Neutrophil (primary cell): ENCODE data around the gene RPP14.
"Not testable (repeated sequence)": the region's sequence is repeated elsewhere in the genome, so short reads cannot be mapped to it uniquely, and the experiment has no call there.

Experiments
- H3K27ac ChIP-seq: fragments of 200-600 bp; sonication (generic); 2 replicates; pipeline ENCODE4 v1.5.1; 2016; ENCODE audit warnings: mild to moderate bottlenecking, moderate library complexity
- H3K27me3 ChIP-seq: fragments of 200-600 bp; sonication (generic); 2 replicates; pipeline ENCODE4 v1.6.0; 2016; ENCODE audit warnings: mild to moderate bottlenecking
- H3K36me3 ChIP-seq: fragments of 200-600 bp; sonication (generic); 2 replicates; pipeline ENCODE4 v1.5.1; 2017
- H3K4me1 ChIP-seq, 2 experiments: fragments of 200-600 bp in 1 of 2; sonication (generic) in 1 of 2; 1 replicate in 1 of 2; 2 replicates in 1 of 2; pipeline versions ENCODE4 v1.5.1 to v1.6.1; 2013 to 2016; ENCODE audit warnings: low read depth in 1 of 2, low read length in 1 of 2, mild to moderate bottlenecking in 1 of 2, moderate library complexity in 1 of 2; ENCODE audit not compliant: control insufficient read depth in 1 of 2, insufficient read depth in 1 of 2
- H3K4me3 ChIP-seq, 2 experiments: fragments of 200-600 bp in 1 of 2; sonication (generic) in 1 of 2; 1 replicate in 1 of 2; 2 replicates in 1 of 2; pipeline ENCODE4 v1.5.1; 2013 to 2016; ENCODE audit warnings: low read depth in 1 of 2, low read length in 1 of 2, mild to moderate bottlenecking in 1 of 2, moderate library complexity in 1 of 2
- H3K9me3 ChIP-seq: fragments of 200-600 bp; sonication (generic); 2 replicates; pipeline ENCODE4 v1.5.1; 2016
- CTCF ChIP-seq: fragments of 200-600 bp; sonication (generic); IDR thresholded peaks from 2 replicates; pipeline ENCODE4 v1.5.1; 2016; ENCODE audit warnings: antibody characterized with exemption

The RPP14 gene

GRCh38 chr3:58288011-58288728, 17.9 kb upstream of the RPP14 start:
- no peak for TF ChIP-seq CTCF
- no peak overlapping the region for H3K27ac ChIP-seq

GRCh38 chr3:58288964-58289613, 17.0 kb upstream of the RPP14 start:
- not testable (repeated sequence) for H3K4me1 ChIP-seq, H3K9me3 ChIP-seq, H3K27ac ChIP-seq, H3K27me3 ChIP-seq, H3K4me3 ChIP-seq, H3K36me3 ChIP-seq

More at GRCh38 chr3:58288011-58288728, 17.9 kb upstream of the RPP14 start:
- Histone ChIP-seq H3K36me3 (no peaks in the 10 kb centered on the region), H3K4me1 (no peaks in the 10 kb centered on the region), H3K9me3 (no peaks in the 10 kb centered on the region), H3K4me3 (no peak overlapping the region), H3K27me3 (no peaks in the 10 kb centered on the region)

- H3K4me1 ChIP-seq, H3K27ac ChIP-seq, H3K36me3 ChIP-seq, H3K4me3 ChIP-seq, H3K9me3 ChIP-seq, H3K27me3 ChIP-seq: not testable (repeated sequence)
These were observed 15.6 kb upstream of the RPP14 start for GRCh38 chr3:58290446-58290845.

GRCh38 chr3:58291671-58292338, 14.2 kb upstream of the RPP14 start:
- no peaks in the 10 kb centered on the region for H3K9me3 ChIP-seq
- TF ChIP-seq CTCF = no peak
- no peaks in the 10 kb centered on the region for H3K4me1 ChIP-seq
- H3K27ac ChIP-seq = no peak overlapping the region
- H3K27me3 ChIP-seq = no peaks in the 10 kb centered on the region
- no peaks in the 10 kb centered on the region for H3K36me3 ChIP-seq
- H3K4me3 ChIP-seq = no peak overlapping the region

GRCh38 chr3:58292866-58293265, 13.2 kb upstream of the RPP14 start:
- Histone ChIP-seq H3K27ac (no peak overlapping the region), H3K4me1 (no peaks in the 10 kb centered on the region), H3K27me3 (no peaks in the 10 kb centered on the region), H3K4me3 (no peak overlapping the region), H3K36me3 (no peaks in the 10 kb centered on the region), H3K9me3 (no peaks in the 10 kb centered on the region)
- TF ChIP-seq CTCF = no peak

GRCh38 chr3:58293516-58293915, 12.5 kb upstream of the RPP14 start:
- no peak overlapping the region for H3K27ac ChIP-seq
- TF ChIP-seq CTCF = no peak
- no peak overlapping the region for H3K4me3 ChIP-seq
- H3K9me3 ChIP-seq = no peaks in the 10 kb centered on the region
- no peaks in the 10 kb centered on the region for H3K27me3 ChIP-seq
- H3K4me1 ChIP-seq = no peaks in the 10 kb centered on the region
- H3K36me3 ChIP-seq = no peaks in the 10 kb centered on the region
